Measurements from ENCODE around the gene LCN1.

Gene LCN1

DNA sequence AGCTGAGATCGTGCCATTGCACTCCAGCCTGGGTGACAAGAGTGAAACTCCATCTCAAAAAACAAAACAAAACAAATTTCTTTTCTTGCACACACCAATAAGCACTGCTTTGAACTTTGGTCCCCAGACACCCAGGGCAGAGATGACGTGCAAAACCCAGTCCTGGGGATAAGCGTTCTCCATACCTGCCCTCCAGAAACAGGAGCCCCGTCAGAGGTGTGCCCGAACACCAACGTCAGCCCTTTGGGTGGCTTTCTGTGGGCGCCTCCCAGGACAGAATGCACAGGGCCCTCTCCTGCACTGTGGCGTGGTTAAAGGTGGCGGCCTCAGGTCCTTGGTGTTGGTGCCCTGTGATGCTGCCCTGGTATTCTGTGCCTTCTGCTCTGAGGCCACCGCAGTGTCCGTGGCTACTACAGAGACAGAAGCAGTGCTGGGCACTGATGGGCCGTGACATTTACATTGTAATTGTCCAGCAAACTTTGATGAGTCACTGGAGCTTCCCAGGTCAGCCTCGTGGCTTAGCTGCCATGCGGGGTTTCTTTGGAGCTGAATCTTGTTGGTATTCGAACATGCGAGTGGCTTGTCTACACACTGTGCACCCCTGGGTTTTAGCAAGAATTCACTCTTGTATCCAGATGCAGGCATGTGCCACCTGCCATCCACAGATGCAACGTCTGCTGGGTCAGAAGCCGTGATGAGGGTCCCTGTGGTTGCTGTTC, 31.9 kb upstream of the LCN1 start:
- DNase-seq = no peak

DNA sequence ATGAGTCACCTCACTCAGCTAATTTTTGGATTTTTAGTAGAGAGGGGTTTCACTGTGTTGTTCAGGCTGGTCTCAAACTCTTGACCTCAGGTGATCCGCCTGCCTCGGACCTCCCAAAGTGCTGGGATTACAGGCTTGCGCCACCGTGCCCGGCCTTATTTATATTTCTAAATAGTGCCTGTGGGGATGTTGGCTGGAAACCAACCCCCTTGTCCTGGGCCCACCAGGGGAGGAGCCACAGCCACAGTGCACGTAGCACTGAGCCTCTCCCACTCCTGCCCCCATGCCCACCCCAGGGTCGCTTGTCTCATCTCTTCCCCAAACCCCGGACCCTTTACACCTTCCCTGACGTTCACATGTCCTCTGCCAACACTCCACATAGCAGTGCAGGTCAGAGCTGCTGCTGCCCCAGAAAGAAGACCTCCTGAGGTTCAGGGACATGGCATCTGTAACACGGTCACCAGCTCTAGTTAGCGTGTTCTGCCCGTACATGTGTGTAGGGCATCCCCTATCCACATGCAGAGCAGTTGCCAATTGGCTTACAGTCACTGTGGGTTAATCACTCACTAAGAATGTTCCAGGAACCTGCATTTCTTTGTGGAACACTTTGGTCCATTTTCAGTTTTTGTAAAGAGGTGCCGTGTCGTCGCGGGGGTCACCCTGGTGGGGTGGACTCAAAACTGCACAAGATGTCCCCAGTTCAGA, 30.9 kb upstream of the LCN1 start:
- no peak for DNase-seq

DNA sequence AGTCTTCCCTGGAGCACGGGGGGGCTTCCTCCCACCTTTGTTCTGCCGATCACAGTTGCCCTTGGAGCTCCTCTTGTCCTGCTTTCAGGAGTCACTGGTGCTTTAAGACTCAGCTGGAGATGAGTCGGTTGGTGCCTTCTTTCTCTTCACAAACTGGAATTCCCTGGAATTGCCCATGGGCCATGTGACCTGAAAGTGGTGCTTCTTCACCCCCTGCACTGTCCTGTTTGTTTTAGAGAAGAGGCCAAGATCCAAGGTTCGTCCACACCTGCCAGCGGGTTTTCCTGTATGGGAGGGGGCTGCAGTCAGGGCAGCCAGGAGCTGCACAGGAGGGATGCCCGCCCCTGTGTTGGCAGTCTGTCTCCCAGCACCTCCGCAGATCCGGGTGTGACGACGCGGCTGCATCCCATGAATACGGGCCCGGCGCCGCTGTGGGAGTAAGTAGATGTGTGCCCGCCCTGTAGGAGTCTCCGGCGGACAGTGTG, 30.2 kb upstream of the LCN1 start:
- no peak for DNase-seq

DNA sequence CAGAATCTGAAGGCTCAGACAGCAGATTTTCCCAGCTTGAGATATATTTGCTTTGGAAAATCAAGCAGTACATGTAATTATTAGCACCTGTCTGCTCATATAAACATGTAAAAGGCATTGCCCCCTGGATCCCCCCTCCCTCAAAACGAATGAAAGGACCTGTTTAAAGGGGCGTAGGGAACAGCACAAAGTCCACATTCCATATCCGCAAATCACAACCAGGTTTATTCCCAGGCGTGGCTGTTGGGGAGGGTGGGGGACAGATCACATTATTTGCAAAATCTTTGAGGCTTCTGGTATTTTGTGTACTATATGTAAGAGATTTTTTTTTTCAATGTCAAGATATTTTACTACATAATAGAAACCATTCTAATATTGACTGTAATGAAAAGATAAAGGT, 29.5 kb upstream of the LCN1 start:
- DNase-seq = no peak

DNA sequence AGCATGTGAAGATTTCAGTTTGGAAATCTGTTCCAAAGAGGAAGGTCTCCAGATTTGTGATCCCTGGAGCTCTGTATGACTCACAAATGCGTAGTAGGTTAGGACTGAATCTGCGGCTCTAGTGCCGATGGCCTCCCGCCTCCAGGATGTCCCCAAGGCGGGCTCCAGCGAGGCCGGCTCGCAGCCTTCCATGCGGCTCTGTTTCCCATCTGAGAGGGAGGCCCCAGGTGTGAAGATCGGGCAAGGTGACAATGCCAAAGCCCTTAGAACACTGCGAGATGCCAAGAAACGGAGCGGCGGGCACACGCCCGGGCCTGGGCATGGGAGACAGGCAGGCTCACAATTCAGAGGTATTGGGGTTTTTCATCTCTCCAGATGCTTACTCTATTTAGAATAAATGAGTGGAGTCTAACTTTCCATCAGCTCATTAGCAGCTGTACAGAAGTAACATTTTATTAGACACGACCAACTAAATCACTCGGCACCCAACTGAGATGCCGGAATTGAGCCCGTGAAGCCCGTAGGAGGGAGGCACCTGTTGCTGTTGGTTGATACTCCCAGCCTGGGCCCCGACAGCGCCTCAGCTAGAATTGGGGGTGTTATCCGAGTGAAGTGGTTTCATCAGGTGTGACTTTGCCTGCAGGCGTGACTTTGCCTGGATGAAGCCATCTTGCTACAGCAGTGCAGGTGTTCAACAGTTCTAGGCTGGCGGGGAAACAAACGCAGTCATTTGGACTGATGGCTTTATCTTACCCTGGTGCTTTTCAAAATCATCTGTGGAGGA, 28.2 kb upstream of the LCN1 start:
- no peak for DNase-seq

DNA sequence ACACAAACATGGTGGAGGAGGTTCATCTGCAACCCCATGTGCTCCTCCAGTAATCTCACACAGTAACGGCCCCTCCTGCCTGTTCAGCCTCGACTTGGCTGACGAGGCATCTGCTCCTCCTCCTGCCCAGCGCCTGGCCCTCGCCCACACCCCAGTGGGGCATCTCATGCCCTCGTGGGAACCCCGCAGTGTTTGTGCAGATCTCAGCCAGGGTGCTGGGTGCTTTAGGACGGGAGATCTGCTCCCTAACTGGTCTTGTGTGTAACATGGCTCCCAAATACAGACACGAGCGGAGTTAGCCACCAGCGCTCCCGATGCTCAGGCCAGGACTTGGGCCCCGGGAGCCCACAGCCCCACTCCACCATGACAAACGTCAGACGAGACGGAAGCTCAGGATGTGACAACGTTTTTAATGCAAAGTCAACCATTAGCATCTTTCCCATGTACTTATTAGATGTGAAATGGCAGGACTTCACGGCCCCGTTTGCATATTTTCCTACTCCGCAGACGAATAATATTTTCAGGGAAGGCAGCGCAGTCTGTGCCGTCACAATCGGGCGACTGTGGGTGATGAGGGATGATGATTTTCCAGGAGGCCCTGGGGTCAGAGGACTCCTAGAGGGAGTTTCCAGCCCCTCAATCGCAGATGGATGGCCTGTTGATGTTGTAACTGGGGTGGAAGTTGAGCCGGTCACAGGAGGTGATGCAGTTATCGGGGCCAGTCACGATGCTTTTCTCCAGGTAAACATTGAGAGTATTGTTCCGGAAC, 26.3 kb upstream of the LCN1 start:
- no peak for DNase-seq

DNA sequence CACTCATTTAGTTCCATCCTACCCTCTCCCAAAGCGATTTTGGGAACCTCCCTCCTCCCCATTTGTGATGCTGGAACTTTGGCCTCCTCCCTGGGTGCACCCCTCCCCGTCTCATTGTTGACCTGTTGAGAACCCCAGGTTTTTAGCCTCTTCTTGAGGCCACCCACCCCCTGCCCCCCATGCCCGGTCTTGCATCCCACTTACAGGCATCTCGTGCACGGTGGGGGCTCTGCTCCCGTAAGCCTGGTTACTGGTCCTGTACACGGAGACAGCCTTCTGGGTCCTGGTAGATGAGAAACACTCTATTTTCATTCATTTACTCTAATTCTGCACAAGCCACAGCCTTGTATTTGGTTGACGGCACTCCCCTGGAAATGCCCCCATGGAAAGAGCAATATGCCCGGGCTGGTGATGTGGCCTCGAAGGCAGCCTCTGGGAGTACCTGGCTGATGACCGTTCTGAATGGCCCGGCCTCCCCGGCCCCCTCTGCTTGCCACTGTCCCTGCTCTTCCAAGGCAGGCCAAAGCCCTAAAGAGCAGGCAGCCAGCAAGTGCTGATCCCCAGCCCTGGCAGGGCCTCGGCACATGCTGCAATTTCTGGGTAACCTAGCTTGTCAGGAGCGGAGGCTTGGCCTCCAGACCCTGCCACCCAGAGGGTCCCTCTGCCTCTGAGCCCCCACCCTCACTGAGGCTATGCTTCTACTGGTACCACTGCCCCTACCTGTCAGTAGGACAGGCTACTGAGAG, 22.7 kb upstream of the LCN1 start:
- no peak for DNase-seq

DNA sequence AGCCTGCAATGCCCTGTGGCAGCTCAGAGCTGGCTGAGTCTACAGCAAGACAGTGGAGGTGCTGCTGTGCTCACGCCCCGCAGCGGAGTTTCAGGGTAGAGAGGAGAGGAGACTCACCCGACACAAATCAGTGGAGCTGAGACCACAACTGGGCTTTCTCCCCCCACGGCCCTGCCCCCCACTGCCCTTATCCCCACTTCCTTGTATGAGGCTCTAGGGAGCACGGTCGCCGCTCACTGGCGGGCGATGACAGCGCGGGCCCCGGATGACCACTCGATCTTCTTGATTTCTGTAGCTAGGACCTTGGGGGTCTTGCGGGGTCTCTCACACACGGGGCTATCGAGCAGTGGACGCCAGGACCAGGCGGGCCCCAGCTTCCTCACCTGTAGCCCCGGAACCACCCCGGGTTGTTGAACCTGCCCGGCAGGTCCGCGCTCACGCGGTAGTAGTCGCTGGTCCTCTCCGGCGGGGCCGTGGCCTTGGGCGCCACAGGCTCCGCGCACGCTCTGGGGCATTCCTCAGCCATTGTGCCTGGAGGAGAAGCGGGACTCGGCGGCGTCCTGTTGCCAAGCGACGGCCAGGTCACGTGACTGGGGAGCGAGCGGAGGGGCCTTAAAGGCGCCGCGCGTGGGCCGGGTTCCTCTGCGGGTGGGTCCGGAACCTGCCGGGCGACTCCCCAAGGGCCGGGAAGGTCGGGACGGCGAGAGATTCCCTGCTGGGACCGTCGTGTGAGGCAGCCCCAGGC, 21.7 kb upstream of the LCN1 start:
- DNase-seq = peak; percentile 81

DNA sequence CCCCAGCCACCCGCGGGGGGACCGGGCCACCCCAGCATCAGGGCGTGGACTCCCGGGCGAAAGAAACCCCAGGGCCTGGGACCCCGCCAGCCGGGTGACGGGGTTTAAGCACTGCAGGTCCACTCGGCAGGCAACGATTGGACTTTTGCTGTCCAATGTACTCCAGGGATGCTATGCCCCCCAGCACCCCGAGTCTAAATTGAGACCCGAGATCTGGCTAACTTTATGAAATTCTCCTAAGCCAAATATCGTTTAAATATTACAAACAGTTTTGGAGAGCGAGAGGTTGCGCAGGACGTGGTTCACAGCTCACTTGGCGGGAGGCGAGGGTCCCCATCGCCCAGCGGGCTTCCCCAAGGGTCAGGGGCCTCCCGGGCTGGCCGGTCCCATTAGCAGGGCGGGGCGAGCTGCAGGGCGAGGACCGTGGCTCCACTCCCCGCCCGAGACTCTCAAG, 21.1 kb upstream of the LCN1 start:
- no peak for DNase-seq

DNA sequence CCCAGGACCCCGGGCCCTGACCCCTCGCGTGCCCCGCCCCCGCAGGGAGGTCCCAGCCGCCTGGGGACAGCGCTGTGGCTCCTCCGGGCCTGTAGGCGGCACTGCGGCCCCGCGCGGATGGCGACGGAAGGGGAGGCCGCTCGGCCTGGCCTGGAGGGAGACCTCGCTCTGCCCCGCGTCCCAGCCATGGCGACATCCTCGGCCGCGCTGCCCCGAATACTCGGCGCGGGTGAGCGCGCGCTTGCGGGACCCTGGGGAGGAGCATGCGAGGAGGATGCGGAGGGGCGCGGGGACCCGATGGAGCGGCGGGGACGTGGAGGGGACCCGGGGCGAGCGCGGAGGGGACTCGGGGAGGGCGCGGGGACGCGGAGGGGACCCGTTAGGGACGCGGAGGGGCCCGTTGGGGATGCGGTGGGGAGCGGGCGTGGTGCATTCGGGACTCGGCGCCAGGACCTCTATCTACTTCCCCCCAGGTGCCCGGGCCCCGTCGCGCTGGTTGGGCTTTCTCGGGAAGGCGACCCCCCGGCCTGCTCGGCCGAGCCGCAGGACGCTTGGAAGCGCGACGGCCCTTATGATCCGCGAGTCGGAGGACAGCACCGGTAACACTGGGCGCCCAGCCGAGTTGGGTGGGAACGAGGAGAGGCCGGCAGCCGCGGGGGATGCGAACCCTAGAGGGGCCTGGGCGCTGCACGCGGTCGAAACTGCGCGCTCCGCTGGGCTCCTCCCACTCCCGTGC, 20.5 kb upstream of the LCN1 start, which contains the start of gene MRPS2:
MRPS2 (plus strand) TSS at position 158 of the 736 bp plus-strand sequence; CDS start at position 187, 29 bp downstream.
- DNase-seq = peak; percentile 81

DNA sequence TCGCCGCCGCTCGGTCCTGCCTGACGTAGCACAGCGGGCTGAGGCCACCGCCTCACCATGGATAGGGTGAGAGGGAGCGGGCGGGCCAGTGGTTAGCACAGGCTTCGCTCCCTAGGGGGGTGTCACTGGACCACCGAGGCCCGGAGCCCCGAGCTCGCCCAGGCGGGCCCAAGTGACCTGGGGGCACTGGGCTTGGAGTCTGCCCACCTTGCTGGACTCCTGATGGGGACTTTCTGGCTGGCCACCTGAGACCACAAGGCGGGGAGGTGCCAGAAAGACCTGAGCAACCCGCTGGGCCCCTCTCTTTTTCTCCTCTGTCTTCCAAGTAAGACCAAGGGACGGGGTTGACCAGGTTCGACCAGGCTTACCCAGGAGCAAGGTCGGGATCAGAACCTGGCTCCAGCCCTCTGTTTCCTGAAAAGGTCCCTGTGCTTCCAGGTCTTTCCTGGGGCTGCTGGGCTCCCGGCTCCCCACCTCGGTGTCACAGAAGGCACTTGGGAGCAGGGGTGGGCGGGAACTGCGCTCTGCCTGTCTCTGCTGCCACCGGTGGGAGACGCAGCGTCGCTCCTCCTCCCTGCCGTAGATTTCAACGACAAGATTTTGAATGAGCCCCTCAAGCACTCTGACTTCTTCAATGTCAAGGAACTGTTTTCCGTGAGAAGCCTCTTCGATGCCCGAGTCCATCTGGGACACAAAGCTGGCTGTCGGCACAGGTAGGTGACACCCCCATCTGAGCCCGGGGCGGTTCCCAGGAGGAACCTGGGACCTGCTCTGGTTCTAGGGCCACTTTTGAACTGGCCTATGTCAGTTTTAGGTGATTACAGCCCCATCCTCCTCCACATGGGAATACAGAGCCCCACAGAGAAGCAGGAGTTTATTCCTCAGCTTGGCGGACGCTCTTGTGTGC, 19.7 kb upstream of the LCN1 start:
- no peak for DNase-seq

DNA sequence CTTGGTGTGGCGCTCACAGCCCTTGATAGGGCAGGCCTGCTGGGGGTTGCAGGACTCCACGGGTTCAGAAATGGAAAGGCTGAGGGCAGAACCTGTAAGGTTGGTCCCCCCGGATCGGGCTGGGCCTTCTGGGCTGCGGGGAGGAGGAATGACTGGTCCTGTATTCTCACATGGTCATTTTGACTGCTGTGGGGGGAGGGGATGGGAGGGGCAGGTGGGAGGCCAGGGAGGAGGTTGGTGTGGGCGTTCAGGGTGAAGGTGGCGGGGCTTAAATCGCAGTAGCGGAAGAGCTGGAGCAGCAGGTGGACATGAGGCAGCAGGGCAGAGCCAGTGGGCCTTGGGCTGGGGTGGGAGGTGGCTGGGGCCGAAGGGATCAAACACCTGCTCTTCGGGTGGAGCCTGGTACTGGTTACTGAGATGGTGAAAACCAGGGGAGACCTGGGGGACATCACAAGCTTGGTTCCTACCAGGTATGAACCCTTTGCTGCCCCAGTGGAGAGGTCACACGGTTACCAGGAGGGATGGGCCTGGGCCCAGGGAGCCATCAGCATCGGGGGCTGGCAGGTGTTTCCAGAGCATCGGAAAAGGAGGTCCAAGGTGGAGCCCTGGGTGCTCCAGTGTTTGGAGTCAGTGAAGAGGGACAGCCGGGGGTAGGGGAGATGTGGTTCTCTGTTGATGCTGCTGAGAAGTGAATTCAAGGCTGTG, 18.9 kb upstream of the LCN1 start:
- no peak for DNase-seq

DNA sequence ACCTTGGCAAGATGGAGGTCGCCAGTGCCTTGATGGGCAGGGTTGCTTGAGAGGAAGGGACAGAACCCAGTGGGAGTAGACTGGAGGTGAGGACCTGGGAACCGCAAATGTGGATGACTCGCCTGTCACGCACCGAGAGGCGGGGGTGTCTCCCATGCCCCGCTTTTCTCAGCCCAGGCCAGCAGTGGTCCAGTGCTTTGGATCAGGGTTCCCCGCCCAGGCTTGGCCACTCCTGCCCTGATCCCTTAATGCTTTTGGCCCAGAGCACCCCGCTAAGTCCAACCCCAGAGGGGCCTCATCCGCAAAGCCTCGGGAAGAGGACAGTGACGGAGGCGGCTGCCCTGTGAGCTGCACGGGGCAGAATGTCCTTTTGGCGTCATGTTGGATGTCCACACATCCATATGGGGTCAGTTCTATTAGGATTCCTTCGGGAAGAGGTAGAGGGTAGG, 18.3 kb upstream of the LCN1 start:
- no peak for DNase-seq

DNA sequence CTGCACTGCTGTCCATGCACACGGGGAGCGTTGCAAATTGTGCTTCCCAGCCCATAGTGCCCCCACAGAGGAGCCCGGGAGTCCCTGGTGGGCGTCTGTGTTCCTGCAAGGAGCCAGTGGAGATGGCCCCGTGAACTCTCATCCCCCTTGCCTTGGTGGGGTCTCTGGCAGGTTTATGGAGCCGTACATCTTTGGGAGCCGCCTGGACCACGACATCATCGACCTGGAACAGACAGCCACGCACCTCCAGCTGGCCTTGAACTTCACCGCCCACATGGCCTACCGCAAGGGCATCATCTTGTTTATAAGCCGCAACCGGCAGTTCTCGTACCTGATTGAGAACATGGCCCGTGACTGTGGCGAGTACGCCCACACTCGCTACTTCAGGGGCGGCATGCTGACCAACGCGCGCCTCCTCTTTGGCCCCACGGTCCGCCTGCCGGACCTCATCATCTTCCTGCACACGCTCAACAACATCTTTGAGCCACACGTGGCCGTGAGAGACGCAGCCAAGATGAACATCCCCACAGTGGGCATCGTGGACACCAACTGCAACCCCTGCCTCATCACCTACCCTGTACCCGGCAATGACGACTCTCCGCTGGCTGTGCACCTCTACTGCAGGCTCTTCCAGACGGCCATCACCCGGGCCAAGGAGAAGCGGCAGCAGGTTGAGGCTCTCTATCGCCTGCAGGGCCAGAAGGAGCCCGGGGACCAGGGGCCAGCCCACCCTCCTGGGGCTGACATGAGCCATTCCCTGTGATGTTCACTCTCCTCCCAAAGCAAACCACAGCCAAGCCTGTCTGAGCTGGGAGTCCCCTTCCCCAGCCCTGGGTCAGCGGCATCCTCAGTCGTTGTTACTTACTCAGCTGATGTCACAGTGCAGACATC, 17.6 kb upstream of the LCN1 start:
- no peak for DNase-seq

DNA sequence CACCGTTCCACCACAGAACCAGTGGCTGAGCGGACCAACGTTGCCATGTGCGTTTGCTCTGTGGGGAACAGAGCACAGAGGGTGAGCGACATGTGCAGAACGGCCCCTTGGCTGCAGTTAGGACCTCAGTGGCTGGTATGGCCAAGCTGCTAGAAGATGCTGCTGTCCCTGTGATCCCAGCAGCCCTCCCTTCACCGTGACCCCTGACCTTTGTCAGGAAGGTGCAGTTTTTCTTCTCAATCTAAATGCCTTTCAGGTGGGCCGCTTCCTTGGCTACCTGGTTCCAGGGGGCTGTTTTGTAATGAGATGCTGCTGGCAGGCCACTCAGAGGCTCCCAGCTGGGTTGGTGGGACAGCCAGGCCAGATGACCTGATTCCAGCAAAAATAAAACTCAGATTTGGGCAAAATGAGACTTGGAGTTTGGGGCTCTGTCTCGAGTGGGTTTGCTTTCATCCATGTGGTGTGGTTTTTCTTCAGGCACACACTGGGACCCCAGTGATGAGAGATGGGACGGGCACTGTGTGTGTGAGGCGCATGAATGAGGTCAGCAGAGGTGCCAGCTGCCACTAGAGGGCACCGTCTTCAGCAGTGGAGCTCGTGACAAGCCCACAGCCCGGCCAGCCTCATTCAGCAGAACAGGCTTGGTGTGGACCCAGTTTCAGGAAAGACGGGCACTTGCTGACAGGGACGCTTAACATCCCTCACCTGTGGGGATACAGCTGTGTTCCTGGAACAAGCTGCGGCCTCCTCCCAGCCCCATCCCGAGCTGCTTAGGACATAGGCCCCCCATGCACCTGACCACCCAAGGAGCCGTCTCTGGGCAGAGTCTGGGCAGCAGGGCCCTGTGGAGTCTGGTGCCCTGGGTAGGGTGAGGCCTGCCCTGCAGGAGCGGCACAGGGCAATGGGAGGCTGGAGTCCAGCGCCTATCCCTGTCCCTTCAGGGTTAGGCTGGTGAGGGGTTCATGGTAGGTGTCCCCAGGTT, 16.7 kb upstream of the LCN1 start:
- no peak for DNase-seq

Measured in NCI-H1092 treated with DMSO at 0.1 percent for 48 hours (cell line).